Lung (tissue), 12 donors: Measurements from ENCODE around the gene RBM10. TPM values are rescaled to one million over a fixed set of nuclear protein-coding genes. Genes with fewer than 3 reads are reported as not detected.

ENCODE experiments used
- ATAC-seq: fragments of 200-7000 bp; cut with Tn5 transposase; one replicate; pipeline ENCODE4 v1.9.1; 2020; ENCODE audit warnings: moderate number of reproducible peaks; ENCODE audit not compliant: insufficient read depth, low FRiP score
- DNase-seq, 3 donors: peaks; one replicate each; pipeline ENCODE4 v3.0.0-alpha.2; 2013 to 2017
- H3K27ac ChIP-seq, 2 donors: one replicate each; pipeline ENCODE4 v1.5.1; 2013; ENCODE audit warnings: mild to moderate bottlenecking in 2 of 2, moderate library complexity in 2 of 2, control low read depth in 1 of 2, inconsistent platforms in 1 of 2, low read depth in 1 of 2, low read length in 1 of 2
- H3K27me3 ChIP-seq, 3 donors: one replicate each; pipeline ENCODE4 v1.5.1; 2013; ENCODE audit warnings: low read length in 2 of 3; ENCODE audit not compliant: control insufficient read depth in 3 of 3, insufficient read depth in 3 of 3
- H3K36me3 ChIP-seq, 4 donors: one replicate each; pipeline ENCODE4 v1.5.1; 2013; ENCODE audit warnings: low read length in 4 of 4, mild to moderate bottlenecking in 1 of 4, moderate library complexity in 1 of 4; ENCODE audit not compliant: control insufficient read depth in 4 of 4, insufficient read depth in 4 of 4
- H3K4me1 ChIP-seq, 5 donors: one replicate each; pipeline ENCODE4 v1.5.1; 2013; ENCODE audit warnings: low read length in 5 of 5, mild to moderate bottlenecking in 2 of 5, moderate library complexity in 1 of 5; ENCODE audit not compliant: control insufficient read depth in 5 of 5, insufficient read depth in 5 of 5
- H3K4me3 ChIP-seq: one replicate; pipeline ENCODE4 v1.5.1; 2013; ENCODE audit warnings: mild to moderate bottlenecking, control low read depth, moderate library complexity
- H3K9ac ChIP-seq, 2 donors: one replicate each; pipeline ENCODE4 v1.5.1; 2013; ENCODE audit warnings: low read length in 2 of 2, control low read depth in 1 of 2; ENCODE audit not compliant: insufficient read depth in 1 of 2
- H3K9me3 ChIP-seq, 4 donors: one replicate each; pipeline ENCODE4 v1.5.1; 2013; ENCODE audit warnings: low read length in 3 of 4, mild to moderate bottlenecking in 1 of 4, moderate library complexity in 1 of 4; ENCODE audit not compliant: control insufficient read depth in 4 of 4, insufficient read depth in 3 of 4
- CTCF ChIP-seq: IDR thresholded peaks from 2 replicates; pipeline ENCODE4 v1.5.1; 2012; ENCODE audit warnings: mild to moderate bottlenecking; ENCODE audit errors: control extremely low read depth, extremely low read depth
- WGBS, 2 donors: extraction: QIAGEN DNeasy Blood & Tissue Kit; methylation state at CpG; one replicate each; pipeline ENCODE4 v1.1.7; 2013; 5-methylcytosine and 5-hydroxymethylcytosine counted together
- polyA plus RNA-seq, 2 donors: library from polyadenylated mRNA; stranded (reverse); fragments of 200-250 nt; gene quantifications; one replicate each; pipeline ENCODE4 v1.2.1, GENCODE V29; 2013
- total RNA-seq, 2 donors: library from RNA; depleted of rRNA in 1 of 2; stranded (reverse); fragments of >200 nt in 1 of 2; gene quantifications; one replicate each; pipeline ENCODE4 v1.2.1, GENCODE V29; 2014 to 2021
- donor health status: control.
- donor health status: control.
- donor health status: Bipolar disorder and iron deficiency.
- donor health status: healthy.
- donor health status: DM: yes; HTN: yes; CAD: no.

The RBM10 gene
- total and polyA plus RNA-seq, 4 donors = 22.2 to 38.6 (median 30.5) TPM

GRCh38 chrX:47212381-47213293, 67.6 kb downstream of the RBM10 start:
- ATAC-seq (no peak), DNase-seq (no peak)
- peaks cover 10 to 67% (median 63%) of the 10 kb centered on the region in 4 donors for H3K36me3 ChIP-seq
- no peak for TF ChIP-seq CTCF
- H3K9ac ChIP-seq = no peak overlapping the region
- no peak overlapping the region for H3K4me3 ChIP-seq
- peaks cover 0 to 11% (median 0%) of the 10 kb centered on the region in 4 donors for H3K9me3 ChIP-seq
- peaks cover 0 to 13% (median 5%) of the 10 kb centered on the region in 5 donors for H3K4me1 ChIP-seq
- H3K27ac ChIP-seq = no peak overlapping the region
- 94 to 97% methylated on average over 11 to 12 of the region's 12 CpGs for WGBS, 2 donors
- peaks cover 0 to 8% (median 0%) of the 10 kb centered on the region in 3 donors for H3K27me3 ChIP-seq

GRCh38 chrX:47214435-47215077, 69.5 kb downstream of the RBM10 start:
- WGBS, 2 donors = 91 to 95% methylated on average over 18 to 20 of the region's 20 CpGs
- Histone ChIP-seq H3K4me3 (no peak overlapping the region), H3K36me3 (peaks cover 10 to 55% (median 53%) of the 10 kb centered on the region in 4 donors), H3K9me3 (peaks cover 0 to 9% (median 0%) of the 10 kb centered on the region in 4 donors), H3K9ac (no peak overlapping the region), H3K4me1 (peaks cover 0 to 16% (median 6%) of the 10 kb centered on the region in 5 donors), H3K27me3 (peaks cover 0 to 4% (median 0%) of the 10 kb centered on the region in 3 donors), H3K27ac (no peak overlapping the region)
- ATAC-seq (no peak), DNase-seq (no peak)
- TF ChIP-seq CTCF = no peak

GRCh38 chrX:47215291-47215900, 70.4 kb downstream of the RBM10 start:
- no peak overlapping the region for H3K27ac ChIP-seq

More at GRCh38 chrX:47215291-47215900, 70.4 kb downstream of the RBM10 start:
- no peak for TF ChIP-seq CTCF
- ATAC-seq = no peak
- no peak overlapping the region for H3K9ac ChIP-seq
- H3K4me3 ChIP-seq = no peak overlapping the region
- H3K9me3 ChIP-seq = peaks cover 0 to 5% (median 0%) of the 10 kb centered on the region in 4 donors
- peaks cover 10 to 47% (median 46%) of the 10 kb centered on the region in 4 donors for H3K36me3 ChIP-seq
- peaks cover 0 to 25% (median 14%) of the 10 kb centered on the region in 5 donors for H3K4me1 ChIP-seq
- DNase-seq = no peak
- WGBS, 2 donors = 95 to 96% methylated on average over 10 to 12 of the region's 12 CpGs
- H3K27me3 ChIP-seq = peaks cover 0 to 2% (median 0%) of the 10 kb centered on the region in 3 donors
